OCI-LY1 (cell line): ENCODE data around the gene SRSF8.

Experiments used
- CTCF ChIP-seq: fragments of 200-600 bp; sonication (generic), shearing (Covaris generic); IDR thresholded peaks from 2 replicates; pipeline ENCODE4 v1.5.1; 2017; ENCODE audit warnings: mild to moderate bottlenecking, antibody characterized with exemption, low read length, moderate library complexity, mixed read lengths
- EZH2 ChIP-seq: fragments of 200-600 bp; sonication (generic), shearing (Covaris generic); IDR thresholded peaks from 2 replicates; pipeline ENCODE4 v1.8.0; 2017; ENCODE audit warnings: borderline replicate concordance, mixed run types, mild to moderate bottlenecking, antibody characterized with exemption, low read length, moderate library complexity, mixed read lengths

- no peak for TF ChIP-seq CTCF
- no peak for TF ChIP-seq EZH2
Measured at GRCh38 chr11:95097209-95097608, 30.5 kb downstream of the SRSF8 start.
